IPS-20b (cell line): ENCODE data around the gene PRDM16.

Source experiments
- H3K27ac ChIP-seq: one replicate; pipeline ENCODE4 v1.5.1; 2013; ENCODE audit warnings: low read length
- H3K27me3 ChIP-seq: 2 replicates; pipeline ENCODE4 v1.6.1; 2013; ENCODE audit warnings: mild to moderate bottlenecking, low read length, inconsistent platforms; ENCODE audit not compliant: insufficient read depth
- H3K36me3 ChIP-seq: 2 replicates; pipeline ENCODE4 v1.6.1; 2013; ENCODE audit warnings: low read depth, mild to moderate bottlenecking, inconsistent platforms, low read length, moderate library complexity; ENCODE audit not compliant: insufficient read depth
- H3K4me1 ChIP-seq: 2 replicates; pipeline ENCODE4 v1.6.1; 2013; ENCODE audit warnings: mild to moderate bottlenecking, control low read depth, inconsistent platforms, low read length, moderate library complexity; ENCODE audit not compliant: insufficient read depth
- H3K4me3 ChIP-seq: 2 replicates; pipeline ENCODE4 v1.5.1; 2013; ENCODE audit warnings: mild to moderate bottlenecking, low read length, inconsistent platforms
- H3K9ac ChIP-seq: 2 replicates; pipeline ENCODE4 v1.6.1; 2013; ENCODE audit warnings: low read depth, mild to moderate bottlenecking, inconsistent platforms, low read length, moderate library complexity
- H3K9me3 ChIP-seq: 2 replicates; pipeline ENCODE4 v1.6.1; 2013; ENCODE audit warnings: mild to moderate bottlenecking, low read depth, low read length, inconsistent platforms; ENCODE audit not compliant: insufficient read depth

Gene PRDM16

DNA sequence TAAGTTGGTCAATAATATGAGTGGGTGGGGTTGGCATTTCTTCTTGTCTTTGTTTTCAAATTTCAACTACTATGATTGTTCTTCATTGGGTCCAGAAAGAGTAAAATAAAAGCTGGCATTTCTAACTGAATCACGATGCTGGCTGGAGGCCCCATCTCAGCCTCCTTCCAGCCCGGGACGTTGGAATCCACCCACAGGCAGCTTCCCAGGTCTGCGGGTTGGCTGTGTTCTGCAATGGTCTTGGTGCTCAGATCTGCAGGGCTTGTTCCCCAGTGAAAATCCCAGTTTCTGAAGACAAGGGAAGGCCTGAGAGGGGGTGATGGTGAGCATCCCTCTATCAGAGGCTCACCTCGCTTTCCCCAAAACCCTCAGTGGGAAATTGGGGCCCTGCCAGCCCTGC lies 330.7 kb downstream of the PRDM16 start:
- Histone ChIP-seq H3K36me3 (no peaks in the 10 kb centered on the region), H3K4me1 (0 out of 2 replicates have a peak, but pooled peaks cover 3% of the 10 kb centered on the region), H3K9me3 (no peaks in the 10 kb centered on the region), H3K4me3 (no peak overlapping the region), H3K27me3 (peaks cover 30% of the 10 kb centered on the region), H3K27ac (no peak overlapping the region), H3K9ac (no peak overlapping the region)

DNA sequence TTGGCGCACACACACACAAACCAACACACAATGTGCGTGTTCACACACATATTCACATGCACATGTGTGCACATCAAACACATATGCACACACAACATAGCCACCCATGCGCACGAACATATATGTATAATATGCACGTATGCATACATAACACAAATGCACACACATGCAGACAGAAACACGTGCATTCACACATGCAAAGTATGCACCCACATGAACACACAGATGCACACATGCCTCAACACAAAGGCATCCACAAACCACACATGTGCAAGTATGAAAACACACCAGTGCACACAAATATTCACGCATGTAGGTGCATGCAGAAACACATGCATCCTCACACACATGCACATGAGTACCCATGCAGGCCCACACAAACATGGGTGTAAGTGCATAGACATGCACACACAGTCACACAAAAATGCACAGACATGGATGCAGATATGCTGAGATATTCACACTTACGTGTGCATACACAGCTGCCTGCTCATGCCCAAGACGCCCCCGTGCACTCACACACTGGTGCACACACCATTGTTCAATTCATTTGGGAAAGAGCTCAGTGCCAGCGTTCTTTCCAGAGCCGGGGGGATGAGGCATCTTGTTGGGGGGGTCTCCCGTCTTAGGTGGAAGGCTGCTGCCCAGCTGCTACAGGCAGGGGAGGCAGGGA lies 332.7 kb downstream of the PRDM16 start:
- no peak overlapping the region for H3K27ac ChIP-seq
- no peaks in the 10 kb centered on the region for H3K36me3 ChIP-seq
- H3K27me3 ChIP-seq = peaks cover 10% of the 10 kb centered on the region; the same call in 1 of the 2 replicates
- H3K4me1 ChIP-seq = 0 out of 2 replicates have a peak, but pooled peaks cover 3% of the 10 kb centered on the region
- H3K9me3 ChIP-seq = no peaks in the 10 kb centered on the region
- no peak overlapping the region for H3K9ac ChIP-seq
- H3K4me3 ChIP-seq = no peak overlapping the region

DNA sequence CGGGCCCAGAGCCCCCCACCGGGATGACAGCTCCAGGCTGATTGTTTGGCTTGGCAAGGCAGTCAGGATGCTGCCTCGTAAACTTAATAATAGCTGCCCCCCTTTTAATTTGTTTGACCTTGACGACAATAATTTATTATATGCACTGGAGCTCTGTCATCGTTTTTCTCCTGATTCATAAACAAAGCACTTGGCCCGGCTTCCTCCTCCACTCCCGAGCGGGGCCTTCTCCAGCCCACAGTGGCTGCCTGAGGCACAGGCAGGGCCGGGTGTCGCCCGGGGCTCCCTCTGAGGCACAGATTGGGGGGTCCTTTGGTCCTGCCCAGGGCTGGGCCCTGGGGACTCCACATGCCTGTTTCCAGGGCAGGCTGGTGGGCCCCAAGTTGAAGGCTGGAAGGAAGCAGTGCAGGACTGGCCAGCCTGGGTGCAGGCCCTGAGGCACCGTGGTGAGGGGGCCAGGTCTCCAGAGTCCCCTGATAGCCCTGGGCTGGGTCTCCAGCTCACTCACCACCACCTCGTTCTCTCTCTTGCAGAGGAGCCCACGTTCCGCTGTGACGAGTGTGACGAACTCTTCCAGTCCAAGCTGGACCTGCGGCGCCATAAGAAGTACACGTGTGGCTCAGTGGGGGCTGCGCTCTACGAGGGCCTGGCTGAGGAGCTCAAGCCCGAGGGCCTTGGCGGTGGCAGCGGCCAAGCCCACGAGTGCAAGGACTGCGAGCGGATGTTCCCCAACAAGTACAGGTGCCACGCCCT lies 333.4 kb downstream of the PRDM16 start:
- H3K4me1 ChIP-seq = 0 out of 2 replicates have a peak, but pooled peaks cover 3% of the 10 kb centered on the region
- H3K4me3 ChIP-seq = no peak overlapping the region

DNA sequence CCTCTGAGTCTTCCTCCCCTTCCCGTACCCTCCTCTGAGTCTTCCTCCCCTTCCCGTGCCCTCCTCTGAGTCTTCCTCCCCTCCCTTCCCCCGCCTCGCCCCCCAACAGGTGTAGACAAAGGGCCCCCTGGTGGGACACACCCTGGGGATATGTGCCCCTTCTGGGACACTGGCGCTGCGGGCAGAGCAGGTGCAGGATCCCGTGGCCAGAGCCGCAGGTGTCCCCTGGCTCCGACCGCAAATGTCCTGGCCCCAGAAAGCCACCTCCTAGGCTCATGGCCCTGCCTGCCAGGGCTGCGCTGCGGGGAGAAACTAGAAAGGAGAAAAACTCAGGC lies 334.0 kb downstream of the PRDM16 start:
- no peaks in the 10 kb centered on the region; the same call in 1 of the 2 replicates for H3K27me3 ChIP-seq
- H3K4me3 ChIP-seq = no peak overlapping the region
- 0 out of 2 replicates have a peak, but pooled peaks cover 3% of the 10 kb centered on the region for H3K4me1 ChIP-seq
- H3K9ac ChIP-seq = no peak overlapping the region
- H3K36me3 ChIP-seq = no peaks in the 10 kb centered on the region
- no peak overlapping the region for H3K27ac ChIP-seq
- no peaks in the 10 kb centered on the region for H3K9me3 ChIP-seq

More for the DNA sequence above, 333.4 kb downstream of the PRDM16 start:
- Histone ChIP-seq H3K27ac (no peak overlapping the region), H3K27me3 (peaks cover 4% of the 10 kb centered on the region; the same call in 1 of the 2 replicates), H3K9ac (no peak overlapping the region), H3K36me3 (no peaks in the 10 kb centered on the region), H3K9me3 (no peaks in the 10 kb centered on the region)

DNA sequence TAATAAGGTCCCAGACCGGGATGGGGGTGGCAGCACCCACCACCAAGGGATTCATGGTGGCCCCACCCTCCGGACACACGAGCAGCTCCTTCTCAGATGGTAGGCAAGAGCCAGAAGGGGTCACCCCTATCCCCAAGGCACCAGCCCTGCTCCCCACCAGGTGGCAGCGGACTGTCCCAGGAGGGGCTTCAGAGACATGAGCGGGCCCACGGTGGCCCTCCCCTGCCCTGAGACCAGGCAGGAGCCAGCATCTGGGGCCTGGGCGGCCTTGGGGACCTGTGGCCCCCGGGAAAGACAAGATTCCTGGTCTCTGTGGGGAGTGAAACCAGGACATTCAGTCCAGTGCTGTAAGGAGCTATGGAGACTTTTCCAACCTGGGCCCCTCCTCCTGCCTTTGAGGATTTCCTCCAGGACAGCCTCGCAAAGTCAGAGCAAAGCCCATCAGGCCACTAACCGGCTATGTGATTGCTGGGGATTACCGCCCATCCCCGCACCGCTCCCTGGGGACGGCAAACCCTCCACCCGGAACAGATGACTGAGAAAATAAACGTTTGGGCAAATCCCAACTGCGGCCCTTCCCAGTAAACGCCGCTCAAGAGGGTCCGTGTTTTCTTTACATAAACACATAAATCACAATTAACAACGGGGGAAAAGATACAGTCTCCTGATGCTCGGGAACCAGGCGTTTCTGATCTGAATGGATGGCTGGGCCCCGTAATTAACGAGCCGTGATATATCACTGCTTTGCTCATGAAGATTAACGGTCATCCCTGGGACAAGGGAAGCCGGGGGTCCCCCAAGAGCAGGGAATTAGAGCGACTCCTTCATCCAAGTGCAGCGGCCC lies 334.6 kb downstream of the PRDM16 start:
- Histone ChIP-seq H3K9ac (no peak overlapping the region), H3K4me3 (no peak overlapping the region), H3K27me3 (no peaks in the 10 kb centered on the region; the same call in 1 of the 2 replicates), H3K27ac (no peak overlapping the region), H3K9me3 (no peaks in the 10 kb centered on the region), H3K36me3 (no peaks in the 10 kb centered on the region), H3K4me1 (0 out of 2 replicates have a peak, but pooled peaks cover 3% of the 10 kb centered on the region)

DNA sequence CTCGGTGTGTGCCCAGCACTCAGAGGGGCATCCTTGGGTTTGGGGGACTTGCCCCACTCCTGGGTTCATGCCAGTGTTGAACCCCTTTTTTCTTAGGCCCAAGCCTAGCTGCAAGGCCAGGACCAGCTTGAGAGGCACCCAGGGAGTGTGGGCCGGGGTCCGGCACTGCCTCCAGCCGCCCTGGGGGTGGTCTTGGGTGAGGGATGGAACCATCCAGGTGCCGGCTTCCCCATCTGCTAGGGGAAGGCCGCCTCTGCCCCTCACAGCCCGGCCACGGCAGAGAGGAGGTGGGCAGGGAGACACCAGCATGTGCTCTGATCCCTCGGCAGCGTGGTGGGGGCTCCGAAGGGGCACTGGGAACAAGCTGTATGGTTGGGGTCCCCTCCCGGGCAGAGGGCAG lies 335.3 kb downstream of the PRDM16 start:
- Histone ChIP-seq H3K36me3 (no peaks in the 10 kb centered on the region), H3K4me1 (0 out of 2 replicates have a peak, but pooled peaks cover 3% of the 10 kb centered on the region), H3K4me3 (no peak overlapping the region), H3K27ac (no peak overlapping the region), H3K9me3 (no peaks in the 10 kb centered on the region), H3K9ac (no peak overlapping the region), H3K27me3 (no peaks in the 10 kb centered on the region)

DNA sequence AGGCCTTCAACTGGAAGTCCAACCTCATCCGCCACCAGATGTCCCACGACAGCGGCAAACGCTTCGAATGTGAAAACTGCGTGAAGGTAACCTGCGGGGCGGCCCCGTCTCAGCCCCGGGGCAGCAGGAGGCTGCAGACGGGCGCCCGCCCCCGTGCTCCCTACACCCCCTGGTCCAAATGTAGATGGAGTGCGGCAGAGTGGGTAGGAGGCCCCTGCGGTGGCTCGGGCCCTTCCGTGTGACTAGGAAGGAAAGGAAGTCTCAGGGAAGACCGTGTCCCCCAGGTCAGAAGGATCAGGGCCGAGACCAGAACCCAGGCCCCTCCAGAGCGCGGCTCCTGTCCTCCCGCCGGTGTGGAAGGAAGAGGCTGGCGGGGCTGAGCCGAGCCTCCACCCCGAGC lies 335.8 kb downstream of the PRDM16 start:
- no peak overlapping the region for H3K27ac ChIP-seq
- no peaks in the 10 kb centered on the region for H3K36me3 ChIP-seq
- no peak overlapping the region for H3K9ac ChIP-seq
- H3K4me1 ChIP-seq = 0 out of 2 replicates have a peak, but pooled peaks cover 3% of the 10 kb centered on the region
- H3K9me3 ChIP-seq = no peaks in the 10 kb centered on the region
- H3K27me3 ChIP-seq = no peaks in the 10 kb centered on the region
- H3K4me3 ChIP-seq = no peak overlapping the region

DNA sequence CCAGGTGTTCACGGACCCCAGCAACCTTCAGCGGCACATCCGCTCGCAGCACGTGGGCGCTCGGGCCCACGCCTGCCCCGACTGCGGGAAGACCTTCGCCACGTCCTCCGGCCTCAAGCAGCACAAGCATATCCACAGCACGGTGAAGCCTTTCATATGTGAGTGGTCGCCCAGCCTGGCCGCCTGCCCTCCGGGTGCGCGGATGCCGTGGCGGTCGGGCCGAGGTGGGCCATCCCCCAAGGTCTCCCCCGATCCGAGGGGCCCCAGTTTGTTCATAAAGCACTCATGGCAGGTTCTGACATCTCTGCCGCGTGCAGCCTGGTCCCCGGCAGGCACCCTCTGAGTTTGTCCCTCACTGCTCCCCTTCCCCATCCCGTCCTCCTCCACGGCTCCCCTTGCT lies 336.5 kb downstream of the PRDM16 start:
- Histone ChIP-seq H3K4me3 (no peak overlapping the region), H3K27me3 (no peaks in the 10 kb centered on the region), H3K27ac (no peak overlapping the region), H3K9ac (no peak overlapping the region), H3K4me1 (0 out of 2 replicates have a peak, but pooled peaks cover 3% of the 10 kb centered on the region), H3K9me3 (no peaks in the 10 kb centered on the region), H3K36me3 (no peaks in the 10 kb centered on the region)

DNA sequence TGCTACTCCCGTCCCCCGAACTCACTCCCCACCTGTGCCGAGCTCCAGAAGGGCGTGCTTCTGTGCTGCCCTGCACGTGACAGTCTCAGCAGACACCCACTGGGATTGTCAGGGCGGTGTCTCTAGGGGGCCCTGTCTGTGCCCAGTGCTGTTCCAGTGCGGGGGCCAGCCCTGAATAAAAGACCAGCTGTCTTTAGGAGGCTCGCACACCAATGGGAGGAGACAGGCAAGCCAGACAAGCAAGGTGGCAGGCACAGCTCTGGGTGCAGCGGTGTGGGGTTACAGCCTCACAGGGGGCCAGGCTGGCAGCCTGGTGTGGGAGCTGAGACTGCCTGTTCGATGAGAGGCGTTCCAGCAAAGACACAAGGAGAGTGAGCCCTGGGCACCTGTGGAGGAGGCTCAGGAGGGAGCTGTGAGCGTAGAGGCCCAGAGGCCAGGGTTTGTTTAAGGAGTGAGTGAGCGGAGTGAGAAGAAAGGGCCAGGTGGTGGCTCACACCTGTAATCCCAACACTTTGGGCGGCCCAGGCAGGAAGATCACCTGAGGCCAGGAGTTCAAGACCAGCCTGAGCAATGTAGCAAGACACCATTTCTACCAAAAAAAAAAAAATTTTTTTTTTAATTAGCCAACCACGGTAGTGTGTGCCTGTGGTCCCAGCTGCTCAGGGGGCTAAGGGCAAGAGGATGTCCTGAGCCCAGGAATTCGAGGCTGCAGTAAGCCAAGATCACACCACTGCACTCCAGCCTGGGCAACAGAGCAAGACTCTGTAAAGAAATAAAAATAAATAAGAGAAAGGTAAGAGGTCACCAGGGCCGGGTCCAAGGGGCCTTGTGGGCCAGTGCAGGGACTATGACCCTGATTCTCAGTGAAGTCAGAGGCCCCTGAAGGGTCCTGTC lies 337.2 kb downstream of the PRDM16 start:
- no peak overlapping the region for H3K9ac ChIP-seq
- no peaks in the 10 kb centered on the region for H3K36me3 ChIP-seq
- H3K27ac ChIP-seq = no peak overlapping the region
- H3K4me1 ChIP-seq = 0 out of 2 replicates have a peak, but pooled peaks cover 3% of the 10 kb centered on the region
- H3K27me3 ChIP-seq = no peaks in the 10 kb centered on the region
- no peak overlapping the region for H3K4me3 ChIP-seq
- H3K9me3 ChIP-seq = no peaks in the 10 kb centered on the region

DNA sequence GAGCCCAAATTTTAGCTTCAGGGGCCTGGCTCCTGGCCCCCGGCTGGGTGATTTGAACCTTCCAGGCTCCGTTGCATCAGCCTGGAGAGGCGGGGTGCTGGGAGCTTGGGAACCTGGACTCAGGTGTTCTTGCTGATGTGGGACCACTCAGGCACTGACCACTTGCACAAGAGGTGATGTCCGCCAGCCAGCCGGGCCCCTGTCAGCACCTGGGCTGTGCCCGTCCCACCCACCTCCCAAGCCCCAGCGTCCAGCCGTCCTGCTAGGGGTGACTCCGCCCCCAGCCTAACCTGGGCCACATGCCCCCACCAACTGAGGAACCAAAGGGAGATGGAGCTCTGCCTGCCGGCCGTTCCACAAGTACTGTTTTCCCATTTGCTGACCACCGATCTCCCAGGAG lies 338.0 kb downstream of the PRDM16 start:
- no peak overlapping the region for H3K4me3 ChIP-seq
- H3K9me3 ChIP-seq = no peaks in the 10 kb centered on the region
- no peak overlapping the region for H3K9ac ChIP-seq
- 0 out of 2 replicates have a peak, but pooled peaks cover 3% of the 10 kb centered on the region for H3K4me1 ChIP-seq
- no peaks in the 10 kb centered on the region for H3K36me3 ChIP-seq
- H3K27ac ChIP-seq = no peak overlapping the region
- no peaks in the 10 kb centered on the region for H3K27me3 ChIP-seq
